Jurkat, Clone E6-1 (cell line): ENCODE measurements around the gene BTBD19.

Experiments
- DNase-seq: peaks from one replicate; pipeline ENCODE4 v3.0.0-alpha.2; 2011; ENCODE audit warnings: low read depth, low spot score
- H3K4me3 ChIP-seq: 2 replicates; pipeline ENCODE4 v1.5.1; 2011; ENCODE audit warnings: mild to moderate bottlenecking, low read length, control low read depth, moderate library complexity

BTBD19 gene

DNA sequence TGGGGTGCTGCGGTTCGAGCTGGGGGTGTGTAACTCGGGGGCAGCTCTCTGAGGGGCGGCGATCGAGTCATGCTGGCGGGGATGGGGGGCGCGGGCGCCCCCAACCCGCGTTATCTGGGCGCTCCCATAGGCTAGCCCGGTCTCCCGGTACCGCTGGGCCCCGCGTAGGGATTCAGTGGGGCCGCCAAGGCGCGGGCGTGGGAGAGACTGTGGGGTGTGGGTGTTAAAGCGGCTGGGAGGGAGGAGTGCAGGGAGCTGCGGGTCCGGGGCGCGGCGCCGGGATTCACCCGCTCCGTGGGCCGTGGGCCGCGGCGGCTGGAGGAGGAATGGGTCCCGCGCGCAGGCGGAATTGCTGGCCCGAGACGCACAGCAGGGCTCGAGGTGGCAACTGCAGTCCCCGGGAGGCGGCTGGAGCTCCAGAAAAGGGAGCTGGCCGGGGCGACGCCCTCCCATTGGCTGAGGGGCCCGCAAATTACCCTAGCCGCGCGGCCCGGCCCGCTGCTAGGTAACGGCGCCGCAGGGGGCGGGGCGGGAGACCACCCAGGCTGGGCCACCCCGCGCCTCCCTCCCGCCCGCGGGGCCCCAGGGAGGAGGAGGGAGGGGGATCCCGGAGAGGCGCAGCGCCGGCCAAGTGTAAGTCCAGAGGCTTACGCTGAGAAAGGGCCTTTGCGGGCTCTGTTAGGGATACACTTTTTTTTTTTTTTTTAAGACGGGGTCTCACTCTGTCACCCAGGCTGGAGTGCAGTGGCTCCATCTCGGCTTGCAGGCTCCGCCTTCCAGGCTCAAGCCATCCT is 34.7 kb downstream of the BTBD19 start, which contains the start of gene PTCH2:
Gene PTCH2, minus strand, starts transcription at position 392 of the 794 bp plus-strand sequence. Its CDS starts 321 bp downstream, at position 71.
- DNase-seq = no peak

DNA sequence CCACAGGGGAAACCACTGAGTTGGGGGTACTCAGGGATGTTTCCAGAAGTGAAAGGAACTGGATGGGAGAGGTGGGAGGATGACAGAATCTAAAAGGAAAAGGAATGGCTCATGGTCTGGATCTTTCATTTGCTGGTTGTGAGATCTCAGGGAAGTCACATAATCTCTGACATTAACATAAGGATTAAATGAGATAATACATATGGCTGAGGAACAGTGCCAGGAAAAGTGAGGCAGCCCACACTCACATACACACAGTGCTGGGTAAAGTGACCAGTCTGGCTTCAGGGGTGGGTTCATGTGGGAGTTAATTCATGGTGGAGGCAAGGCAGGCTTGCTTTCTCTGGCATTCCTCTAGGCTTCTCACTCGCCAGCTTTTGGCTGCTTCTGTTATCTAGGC is 38.7 kb downstream of the BTBD19 start:
- DNase-seq = no peak
- no peak overlapping the region for H3K4me3 ChIP-seq

More for the DNA sequence above, 34.7 kb downstream of the BTBD19 start, which contains the start of gene PTCH2:
- no peak within 1 kb of the TSS for H3K4me3 ChIP-seq

DNA sequence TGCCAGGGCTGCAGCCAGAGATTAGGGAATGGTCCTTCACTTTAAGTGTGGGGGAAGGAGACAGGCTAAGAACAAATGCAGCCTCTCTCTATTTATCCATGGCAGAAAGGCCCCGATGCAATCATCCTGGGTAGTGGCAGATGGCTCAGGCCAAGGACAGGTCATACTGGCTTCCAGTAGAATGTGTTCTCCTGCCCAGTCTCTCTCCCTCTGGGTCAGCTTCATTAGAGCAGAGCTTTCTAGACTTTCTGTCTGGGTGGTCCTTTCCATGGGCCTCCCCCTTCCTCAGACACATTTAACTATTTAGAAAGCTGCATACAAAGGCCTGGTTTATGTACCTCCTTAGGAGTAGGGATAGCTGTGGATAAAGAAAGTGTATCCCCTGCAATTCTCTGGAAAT is 39.5 kb downstream of the BTBD19 start:
- DNase-seq = no peak
- H3K4me3 ChIP-seq = no peak overlapping the region

DNA sequence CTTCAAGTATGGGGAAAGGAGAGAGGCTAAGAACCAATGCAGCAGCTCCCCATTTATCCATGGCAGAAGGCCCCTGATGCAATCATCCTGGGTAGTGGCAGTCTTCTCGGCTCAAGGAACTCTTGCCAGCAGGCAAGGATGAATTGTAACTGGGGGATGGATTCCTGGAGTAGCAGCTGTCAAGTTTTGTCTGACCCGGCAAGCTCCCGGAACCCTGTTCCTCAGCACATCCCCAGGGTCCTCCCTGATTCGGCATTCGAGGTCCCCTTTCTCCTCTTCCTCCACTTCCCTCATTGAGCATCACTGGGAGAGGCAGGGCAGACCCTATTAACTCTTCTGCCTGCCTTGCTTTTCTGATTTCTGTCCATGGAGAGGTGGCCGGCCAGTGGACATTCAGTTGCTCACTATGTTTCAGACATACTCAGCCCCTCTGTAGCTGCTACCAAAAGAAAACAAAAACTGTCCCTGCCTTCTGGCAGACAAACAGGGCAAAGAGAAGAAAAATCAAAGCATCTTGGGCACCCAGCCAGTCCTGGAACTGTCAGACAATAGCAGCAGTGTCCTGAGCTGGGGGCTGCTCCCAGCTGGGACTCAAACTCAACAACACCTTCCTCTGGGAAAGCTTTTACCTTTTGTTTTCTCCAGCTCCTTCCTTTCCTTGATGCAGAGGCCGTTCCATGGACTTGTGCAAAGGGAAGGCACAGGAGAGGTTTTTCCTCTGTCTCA is 40.3 kb downstream of the BTBD19 start:
- H3K4me3 ChIP-seq = no peak overlapping the region
- no peak for DNase-seq

DNA sequence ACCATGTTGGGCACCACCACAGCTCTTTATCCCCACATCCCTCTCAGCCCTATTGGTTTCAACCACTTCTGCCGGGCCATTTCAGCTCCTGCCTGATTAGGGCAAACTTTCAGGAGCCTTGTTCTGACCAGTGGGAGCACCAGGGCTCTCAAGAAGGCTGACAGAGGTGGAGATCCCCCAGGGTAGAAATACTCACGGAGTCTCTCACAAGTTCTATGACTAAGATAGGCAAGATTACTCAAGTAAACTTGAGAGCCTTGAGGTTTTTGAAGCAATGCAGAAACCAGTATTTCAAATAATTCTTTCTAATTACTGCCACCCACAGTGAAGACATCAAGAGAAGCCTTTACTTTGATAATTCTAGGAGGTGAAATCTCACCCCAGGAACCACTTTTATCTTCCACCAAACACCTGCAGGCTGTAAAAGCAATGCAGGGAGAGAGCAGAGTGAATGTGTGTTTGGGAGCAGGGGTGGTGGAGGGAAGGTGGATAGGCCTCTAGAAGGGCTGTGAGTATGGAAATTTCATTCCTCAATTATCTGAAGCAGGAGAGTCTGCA is 41.3 kb downstream of the BTBD19 start:
- peak; percentile 90 for DNase-seq
- no peak overlapping the region for H3K4me3 ChIP-seq

DNA sequence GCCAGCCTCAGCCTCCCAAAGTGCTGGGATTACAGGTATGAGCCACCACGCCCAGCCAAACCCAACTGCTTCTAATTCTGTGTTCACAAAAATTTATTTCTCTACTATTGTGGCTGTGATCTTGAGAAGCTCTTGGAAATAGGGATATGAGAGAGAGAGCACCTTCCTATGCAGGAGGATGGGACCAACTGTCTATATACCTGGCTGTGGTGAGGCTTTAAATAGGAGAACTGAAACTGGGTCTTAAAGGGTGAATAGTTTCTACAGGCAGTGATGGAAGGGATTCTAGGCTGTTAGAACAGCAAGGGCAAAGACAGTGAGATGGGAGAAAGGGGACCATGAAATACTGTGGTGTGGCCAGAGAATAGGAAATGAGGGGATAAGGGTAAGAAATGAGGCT is 43.0 kb downstream of the BTBD19 start:
- DNase-seq = no peak
- no peak overlapping the region for H3K4me3 ChIP-seq

DNA sequence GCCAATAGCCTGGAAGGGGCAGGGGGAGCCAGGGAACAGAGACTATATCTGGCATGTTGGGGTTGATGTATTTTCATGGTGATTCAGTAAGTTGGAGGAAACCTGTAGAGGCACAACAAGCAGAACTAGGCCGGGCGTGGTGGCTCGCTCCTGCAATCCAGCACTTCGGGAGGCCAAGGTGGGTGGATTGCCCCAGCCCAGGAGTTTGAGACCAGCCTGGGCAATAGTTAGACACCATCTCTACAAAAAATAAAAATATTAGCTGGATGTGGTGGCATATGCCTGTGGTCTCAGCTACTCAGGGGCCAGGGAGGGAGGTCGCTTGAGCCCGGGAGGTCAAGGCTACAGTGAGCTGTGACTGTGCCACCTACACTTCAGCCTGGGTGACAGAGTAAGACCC is 44.9 kb downstream of the BTBD19 start:
- H3K4me3 ChIP-seq = no peak overlapping the region
- DNase-seq = no peak

DNA sequence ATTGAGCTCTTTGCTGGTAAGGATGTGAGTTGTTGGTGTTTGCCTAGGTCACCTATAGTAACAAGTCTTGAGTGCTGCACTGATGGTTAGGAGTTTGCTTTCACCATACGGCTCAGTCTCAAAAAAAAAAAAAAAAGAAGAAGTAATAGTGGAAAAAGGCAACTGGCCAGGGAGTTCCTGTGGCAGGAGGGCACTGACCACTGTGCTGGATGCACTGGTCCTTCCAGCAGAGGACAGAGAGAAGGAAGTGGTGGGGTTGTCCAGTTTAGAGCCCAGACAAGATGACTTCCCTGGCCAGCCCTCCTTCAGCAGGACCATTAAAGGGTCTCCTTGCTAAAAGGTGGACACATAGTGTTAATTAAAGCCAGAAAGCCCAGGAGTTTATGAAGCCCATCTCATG is 46.6 kb downstream of the BTBD19 start:
- no peak for DNase-seq
- no peak overlapping the region for H3K4me3 ChIP-seq

DNA sequence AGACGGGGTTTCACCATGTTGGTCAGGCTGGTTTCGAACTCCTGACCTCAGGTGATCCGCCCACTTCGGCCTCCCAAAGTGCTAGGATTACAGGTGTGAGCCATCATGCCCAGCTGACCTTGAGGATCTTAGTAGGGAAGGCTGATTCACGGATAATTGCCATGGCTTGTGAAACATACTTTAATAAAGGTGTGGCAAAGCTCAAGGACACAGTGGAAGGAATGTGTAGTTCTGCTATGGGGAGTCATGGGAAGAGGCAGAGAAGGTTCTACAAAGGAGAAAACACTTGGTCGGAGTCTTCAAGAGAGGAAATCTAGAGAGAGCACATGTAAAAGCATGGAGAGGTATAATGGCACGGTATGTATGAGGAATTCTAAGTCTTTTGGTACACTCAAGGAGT is 47.4 kb downstream of the BTBD19 start:
- no peak for DNase-seq
- H3K4me3 ChIP-seq = no peak overlapping the region

DNA sequence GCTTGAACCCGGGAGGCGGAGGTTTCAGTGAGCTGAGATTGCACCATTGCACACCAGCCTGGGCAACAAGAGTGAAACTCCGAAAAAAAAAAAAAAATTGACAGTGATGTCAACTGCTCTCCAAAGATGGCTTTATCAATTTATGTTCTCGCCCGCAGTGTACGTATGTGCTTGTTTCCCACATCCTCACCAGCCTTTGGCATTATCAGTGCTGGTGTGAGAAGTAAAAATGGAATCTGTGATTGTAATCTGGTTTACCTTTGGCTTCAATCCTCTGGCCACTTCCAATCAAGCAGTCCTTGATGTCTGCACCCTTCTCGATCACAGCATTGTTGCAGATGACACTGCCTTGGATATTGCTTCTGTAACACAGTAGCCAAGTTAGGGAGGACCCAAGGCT is 49.1 kb downstream of the BTBD19 start:
- DNase-seq = no peak
- H3K4me3 ChIP-seq = no peak overlapping the region

DNA sequence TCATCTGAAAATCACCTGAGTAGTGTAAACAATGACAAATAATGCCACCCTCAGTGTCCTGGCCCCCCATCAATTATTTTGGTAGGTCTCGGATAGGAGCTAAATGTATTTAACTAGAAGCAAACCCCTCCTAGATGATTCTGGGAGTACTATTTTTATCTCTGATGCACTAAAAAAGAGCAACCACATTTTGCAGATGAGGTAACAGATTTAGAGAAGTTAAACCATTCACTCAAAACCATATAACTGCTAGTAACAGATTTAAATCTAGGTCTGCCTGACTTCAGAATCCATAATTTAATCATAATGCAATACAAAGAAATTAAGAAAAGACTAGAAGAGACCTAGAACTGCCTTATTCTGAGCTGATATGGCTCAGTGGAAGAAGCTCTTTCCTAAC is 52.0 kb downstream of the BTBD19 start:
- H3K4me3 ChIP-seq = no peak overlapping the region
- DNase-seq = no peak

DNA sequence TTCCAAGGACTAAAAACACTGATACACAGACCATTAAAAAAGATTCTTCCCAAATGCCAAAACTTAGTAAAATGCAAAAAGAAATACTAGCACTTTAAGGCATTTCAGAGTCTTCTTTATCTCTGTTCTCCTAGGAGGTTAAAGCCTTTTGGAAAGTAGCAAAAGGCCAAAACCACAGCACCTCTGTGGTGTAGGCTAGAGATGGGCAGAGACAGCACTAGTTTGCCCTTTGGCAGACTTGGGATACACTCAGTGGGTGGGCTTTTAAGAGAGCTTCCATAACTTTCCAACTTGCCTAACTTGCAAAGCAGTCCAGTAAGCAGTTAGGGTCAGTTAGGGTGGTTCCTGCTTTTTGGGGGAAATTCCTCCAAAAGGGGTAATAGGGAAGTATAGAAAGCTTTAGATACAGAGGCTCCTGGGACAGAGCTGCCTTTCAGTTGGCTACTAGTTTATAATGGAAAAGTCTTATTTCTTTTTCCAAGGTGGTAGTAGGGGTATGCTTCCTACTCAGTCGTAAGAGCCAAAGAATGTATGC is 52.6 kb downstream of the BTBD19 start:
- DNase-seq = no peak

DNA sequence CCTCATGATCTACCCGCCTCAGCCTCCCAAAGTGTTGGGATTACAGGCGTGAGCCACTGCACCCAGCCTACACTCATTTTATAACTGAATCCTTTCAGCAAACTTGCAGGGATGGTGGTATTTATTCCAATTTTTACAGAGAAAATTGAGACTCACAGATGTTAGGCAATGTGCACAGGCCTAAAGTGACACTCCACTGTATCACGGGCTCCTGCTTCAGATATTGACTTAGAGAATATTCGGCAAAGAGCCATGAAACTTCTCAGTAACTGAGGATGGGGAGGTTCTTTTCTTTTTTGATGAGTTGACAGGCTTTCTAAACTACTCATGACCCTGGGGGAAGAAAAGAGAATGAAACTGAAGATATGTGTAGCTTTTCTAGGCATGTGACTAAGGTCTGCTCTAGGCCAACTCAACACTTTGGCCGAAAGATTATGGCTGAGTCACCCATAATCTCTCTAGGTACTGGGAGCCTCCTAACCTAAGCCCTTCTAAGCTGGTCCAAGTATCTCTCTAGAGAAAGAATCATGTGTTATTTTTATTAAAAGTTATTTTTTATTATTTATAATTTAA is 54.6 kb downstream of the BTBD19 start:
- H3K4me3 ChIP-seq = no peak overlapping the region
- DNase-seq = no peak

More for the DNA sequence above, 52.6 kb downstream of the BTBD19 start:
- H3K4me3 ChIP-seq = no peak overlapping the region
